Natural killer cell (primary cell): ENCODE measurements around the gene MMP11. TPM values are rescaled to one million over a fixed set of nuclear protein-coding genes. Genes with fewer than 3 reads are reported as not detected.

Source experiments
- ATAC-seq, 3 donors: fragments of 150-1000 bp in 2 of 3; fragments of 200-7000 bp in 1 of 3; cut with Tn5 transposase; 1 replicate in 1 of 3; 2 replicates in 2 of 3; pipeline ENCODE4 v1.10.0; 2021; ENCODE audit warnings: mild to moderate bottlenecking in 2 of 3, moderate library complexity in 2 of 3
- DNase-seq, 2 donors: peaks; one replicate each; pipeline versions ENCODE4 v3.0.0 to v3.0.0-alpha.2; 2013 to 2021; ENCODE audit warnings: mixed read lengths in 1 of 2
- H3K27ac ChIP-seq: one replicate; pipeline ENCODE4 v1.5.1; 2013; ENCODE audit warnings: mild to moderate bottlenecking, low read length
- H3K27me3 ChIP-seq: one replicate; pipeline ENCODE4 v1.6.1; 2013; ENCODE audit warnings: low read length; ENCODE audit not compliant: control insufficient read depth, insufficient read depth
- H3K36me3 ChIP-seq: one replicate; pipeline ENCODE4 v1.6.1; 2013; ENCODE audit warnings: low read length; ENCODE audit not compliant: control insufficient read depth, insufficient read depth
- H3K4me1 ChIP-seq: one replicate; pipeline ENCODE4 v1.6.1; 2013; ENCODE audit warnings: low read length; ENCODE audit not compliant: control insufficient read depth, insufficient read depth
- H3K4me3 ChIP-seq: one replicate; pipeline ENCODE4 v1.5.1; 2013; ENCODE audit warnings: low read length
- H3K9me3 ChIP-seq: one replicate; pipeline ENCODE4 v1.6.1; 2013; ENCODE audit warnings: low read length; ENCODE audit not compliant: control insufficient read depth, insufficient read depth
- H3K27ac Mint-ChIP-seq, 2 donors: one replicate each; pipeline ENCODE4 v1.8.0; 2022; ENCODE audit warnings: mild to moderate bottlenecking in 2 of 2, mixed read lengths in 2 of 2, moderate library complexity in 1 of 2
- H3K27me3 Mint-ChIP-seq, 2 donors: one replicate each; pipeline ENCODE4 v1.8.0; 2022; ENCODE audit warnings: low read depth in 2 of 2, mixed read lengths in 2 of 2
- H3K36me3 Mint-ChIP-seq: one replicate; pipeline ENCODE4 v1.8.0; 2022; ENCODE audit warnings: mixed read lengths
- H3K4me1 Mint-ChIP-seq, 2 donors: one replicate each; pipeline ENCODE4 v1.8.0; 2022; ENCODE audit warnings: mixed read lengths in 2 of 2
- H3K4me3 Mint-ChIP-seq: one replicate; pipeline ENCODE4 v1.8.0; 2022; ENCODE audit warnings: mild to moderate bottlenecking, moderate library complexity, mixed read lengths
- H3K9me3 Mint-ChIP-seq, 2 donors: one replicate each; pipeline ENCODE4 v1.8.0; 2022; ENCODE audit warnings: mixed read lengths in 2 of 2
- WGBS: methylation state at CpG from one replicate; pipeline ENCODE4 v1.1.7; 2013; ENCODE audit warnings: missing lambda C conversion rate; ENCODE audit not compliant: insufficient coverage; 5-methylcytosine and 5-hydroxymethylcytosine counted together
- intact Hi-C: fragments of 100-400 bp; cut with micrococcal nuclease; formaldehyde crosslinking; loops from one replicate; pipeline ENCODE4 v1.14.2; 2022
- total RNA-seq, 4 donors: library from RNA; stranded (reverse); fragments of 120-200 nt in 1 of 4; gene quantifications; one replicate each; pipeline versions ENCODE4 v1.2.3 to v1.2.4, GENCODE V29; 2013 to 2022
- TF ChIP-seq, protein P1 (sequence below): fragments of 200-600 bp; IDR thresholded peaks from one replicate; pipeline ENCODE4 v1.8.0; 2022; ENCODE audit warnings: antibody characterized with exemption

Gene MMP11
- total RNA-seq, 3 donors from 2014 or later (not counting 1 experiment from before 2014, with no cell fraction given): 0.71 to 1.7 (median 0.91) TPM

DNA sequence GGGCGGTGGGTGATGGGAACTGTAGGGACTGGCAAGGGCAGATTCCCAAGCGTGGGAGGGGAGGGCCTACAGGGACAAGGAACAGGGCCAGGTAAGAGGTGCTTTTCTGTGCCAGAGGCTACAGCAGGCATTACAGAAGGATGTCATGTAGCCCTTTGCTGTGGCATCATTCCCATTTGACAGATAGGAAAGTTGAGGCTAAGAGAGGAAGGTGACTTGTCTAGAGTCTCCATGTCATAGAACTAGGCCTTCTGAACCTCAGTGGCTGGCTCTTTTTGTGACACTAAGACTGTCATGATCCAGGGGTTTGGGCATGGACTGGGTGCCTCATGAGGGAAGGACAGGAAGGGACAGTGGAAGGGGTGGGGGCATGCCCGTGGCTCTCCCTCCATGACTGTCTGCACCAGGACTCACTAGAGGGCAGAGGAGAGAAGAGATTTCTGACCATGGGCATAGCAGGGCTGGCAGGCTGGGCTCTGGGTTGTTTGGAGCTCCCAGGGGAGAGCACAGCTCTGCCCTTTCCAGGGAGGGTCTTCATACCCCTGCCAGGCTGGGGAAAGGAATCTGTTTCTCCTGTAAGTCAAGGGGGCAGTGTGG, 3.2 kb downstream of the MMP11 start:
- no peaks in the 10 kb centered on the region for H3K36me3 ChIP-seq
- WGBS: 75% methylated on average over 3 of the region's 3 CpGs
- H3K4me3 ChIP-seq: no peak overlapping the region
- no peaks in the 10 kb centered on the region for H3K9me3 ChIP-seq
- Mint-ChIP-seq H3K9me3 (no peaks in the 10 kb centered on the region), H3K36me3 (no peaks in the 10 kb centered on the region), H3K4me1 (peaks cover 0 to 14% of the 10 kb centered on the region in 2 donors), H3K27me3 (no peaks in the 10 kb centered on the region), H3K27ac (no peak overlapping the region), H3K4me3 (no peak overlapping the region)
- intact Hi-C loops: no loop called here
- DNase-seq: no peak
- ATAC-seq: no peak
- no peaks in the 10 kb centered on the region for H3K27me3 ChIP-seq
- H3K27ac ChIP-seq: no peak overlapping the region
- TF ChIP-seq, protein P1, sequence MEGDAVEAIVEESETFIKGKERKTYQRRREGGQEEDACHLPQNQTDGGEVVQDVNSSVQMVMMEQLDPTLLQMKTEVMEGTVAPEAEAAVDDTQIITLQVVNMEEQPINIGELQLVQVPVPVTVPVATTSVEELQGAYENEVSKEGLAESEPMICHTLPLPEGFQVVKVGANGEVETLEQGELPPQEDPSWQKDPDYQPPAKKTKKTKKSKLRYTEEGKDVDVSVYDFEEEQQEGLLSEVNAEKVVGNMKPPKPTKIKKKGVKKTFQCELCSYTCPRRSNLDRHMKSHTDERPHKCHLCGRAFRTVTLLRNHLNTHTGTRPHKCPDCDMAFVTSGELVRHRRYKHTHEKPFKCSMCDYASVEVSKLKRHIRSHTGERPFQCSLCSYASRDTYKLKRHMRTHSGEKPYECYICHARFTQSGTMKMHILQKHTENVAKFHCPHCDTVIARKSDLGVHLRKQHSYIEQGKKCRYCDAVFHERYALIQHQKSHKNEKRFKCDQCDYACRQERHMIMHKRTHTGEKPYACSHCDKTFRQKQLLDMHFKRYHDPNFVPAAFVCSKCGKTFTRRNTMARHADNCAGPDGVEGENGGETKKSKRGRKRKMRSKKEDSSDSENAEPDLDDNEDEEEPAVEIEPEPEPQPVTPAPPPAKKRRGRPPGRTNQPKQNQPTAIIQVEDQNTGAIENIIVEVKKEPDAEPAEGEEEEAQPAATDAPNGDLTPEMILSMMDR: no peak
- peaks cover 21% of the 10 kb centered on the region for H3K4me1 ChIP-seq

DNA sequence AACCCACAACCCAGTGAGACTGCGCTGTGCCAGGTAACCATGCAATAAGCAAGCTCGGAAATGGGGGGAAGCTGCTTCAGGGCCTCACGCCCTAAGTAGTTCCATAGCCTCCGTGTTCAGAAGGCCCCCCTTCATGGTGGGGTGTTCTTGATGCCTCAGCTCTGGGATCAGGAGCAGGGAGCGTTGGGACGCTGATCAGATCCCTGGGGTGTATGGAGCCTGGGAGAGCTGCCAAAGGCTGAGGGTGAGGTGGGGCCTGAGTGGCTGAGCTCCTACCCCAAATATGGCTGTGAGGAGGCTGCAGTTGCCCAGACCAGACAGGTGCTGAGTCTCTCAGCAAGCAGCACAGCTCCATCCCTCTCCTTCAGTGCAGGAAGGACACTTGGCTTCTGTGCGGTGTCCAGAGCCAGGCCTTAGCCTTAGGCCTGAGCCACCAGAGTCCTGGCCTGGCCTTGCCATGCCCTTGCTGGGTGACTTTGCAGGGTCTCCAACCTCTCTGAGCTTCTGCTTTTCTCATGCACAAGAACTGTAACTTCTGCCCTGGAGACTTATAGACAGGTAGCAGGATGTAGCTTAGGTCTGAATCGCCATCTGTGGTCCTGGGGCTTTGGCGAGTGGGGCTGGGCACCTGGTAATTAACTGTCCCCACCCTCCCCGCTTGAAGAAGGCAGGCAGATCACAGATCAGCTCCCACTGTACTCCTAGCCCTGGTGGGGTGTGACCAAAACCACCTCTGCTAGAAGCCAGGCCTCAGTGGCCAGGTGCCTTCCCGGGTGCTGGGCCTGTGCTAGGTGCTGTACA, 5.3 kb downstream of the MMP11 start:
- DNase-seq (no peak), ATAC-seq (no peak)
- Mint-ChIP-seq H3K27ac (no peak overlapping the region), H3K4me3 (no peak overlapping the region), H3K4me1 (peaks cover 0 to 7% of the 10 kb centered on the region in 2 donors), H3K36me3 (no peaks in the 10 kb centered on the region), H3K27me3 (no peaks in the 10 kb centered on the region), H3K9me3 (no peaks in the 10 kb centered on the region)
- intact Hi-C loops: no loop called here
- H3K4me1 ChIP-seq: peaks cover 3% of the 10 kb centered on the region
- H3K4me3 ChIP-seq: no peak overlapping the region
- no peaks in the 10 kb centered on the region for H3K36me3 ChIP-seq
- WGBS: 88% methylated on average over 11 of the region's 11 CpGs
- no peak overlapping the region for H3K27ac ChIP-seq
- TF ChIP-seq, protein P1: no peak
- H3K27me3 ChIP-seq: no peaks in the 10 kb centered on the region
- no peaks in the 10 kb centered on the region for H3K9me3 ChIP-seq

DNA sequence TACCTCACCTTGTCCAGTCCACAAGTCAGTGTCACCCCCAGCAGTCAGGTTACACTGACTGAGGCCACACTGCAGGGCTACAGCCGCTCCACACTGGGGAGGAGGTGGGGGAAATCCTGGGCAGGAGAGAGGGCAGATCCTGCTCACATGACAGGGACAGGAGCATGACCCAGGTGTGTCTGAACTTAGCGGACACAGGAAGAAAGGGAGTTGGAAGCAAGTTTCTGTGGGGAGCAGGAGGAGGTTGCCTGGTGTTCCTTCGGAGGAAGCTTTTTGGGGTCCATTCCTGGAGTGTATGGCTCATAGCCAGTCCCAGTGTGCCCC, 5.9 kb downstream of the MMP11 start:
- H3K36me3 ChIP-seq: no peaks in the 10 kb centered on the region
- whole genome bisulfite sequencing: 82% methylated on average over 3 of the region's 3 CpGs
- TF ChIP-seq, protein P1: no peak
- H3K4me1 Mint-ChIP-seq: peaks cover 0 to 1% of the 10 kb centered on the region in 2 donors
- H3K36me3 Mint-ChIP-seq: no peaks in the 10 kb centered on the region
- no peaks in the 10 kb centered on the region for H3K27me3 ChIP-seq
- peaks cover 5% of the 10 kb centered on the region for H3K4me1 ChIP-seq
- no peak overlapping the region for H3K4me3 ChIP-seq
- no peak overlapping the region for H3K27ac ChIP-seq
- no peaks in the 10 kb centered on the region for H3K27me3 Mint-ChIP-seq
- no peak overlapping the region for H3K27ac Mint-ChIP-seq
- no peaks in the 10 kb centered on the region for H3K9me3 ChIP-seq
- no peak overlapping the region for H3K4me3 Mint-ChIP-seq
- intact Hi-C loops: no loop called here
- H3K9me3 Mint-ChIP-seq: no peaks in the 10 kb centered on the region
- DNase-seq: no peak
- no peak for ATAC-seq
